ENCODE data around the gene BST1.
"Not testable (repeated sequence)": the region's sequence is repeated elsewhere in the genome, so short reads cannot be mapped to it uniquely, and the experiment has no call there.

The BST1 gene

DNA sequence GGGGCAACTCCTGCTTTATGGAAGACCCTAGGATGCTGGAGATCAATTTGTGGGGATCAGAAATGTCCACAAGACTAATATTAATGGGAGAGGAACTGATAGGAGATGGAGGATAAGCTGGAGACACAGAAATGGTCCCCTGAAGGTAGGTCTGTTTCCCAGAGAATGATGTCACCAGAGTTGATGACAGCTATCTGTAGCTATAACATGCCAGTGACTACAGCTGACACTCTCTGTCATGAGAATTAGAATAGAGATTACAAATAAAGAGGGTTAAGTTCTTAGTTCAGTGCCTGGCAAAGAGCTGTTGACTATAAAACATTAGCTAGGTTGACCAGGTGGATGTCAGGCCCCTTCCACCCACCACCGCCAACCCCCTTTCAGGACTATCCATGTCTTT lies 9.3 kb downstream of the BST1 start:
- DNase-seq, result no peak

DNA sequence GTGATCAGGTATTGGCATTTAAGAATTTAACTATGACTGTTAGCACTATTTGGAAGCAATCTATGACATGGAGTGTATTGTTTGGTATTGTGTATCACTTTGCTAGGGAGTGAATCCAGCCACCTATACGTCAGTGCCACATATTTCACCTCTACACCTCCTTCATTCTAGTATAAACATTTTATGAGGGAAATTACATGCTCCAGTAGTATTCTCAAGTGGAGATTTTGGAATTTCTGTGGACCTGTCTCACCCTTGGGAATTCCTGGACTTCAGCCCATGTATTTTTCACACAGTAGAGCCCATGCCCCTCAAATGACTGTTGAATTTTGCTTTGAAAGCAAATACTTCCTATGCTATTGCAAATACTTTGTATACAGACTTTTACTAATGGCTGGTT lies 11.3 kb downstream of the BST1 start:
- DNase-seq, result no peak

DNA sequence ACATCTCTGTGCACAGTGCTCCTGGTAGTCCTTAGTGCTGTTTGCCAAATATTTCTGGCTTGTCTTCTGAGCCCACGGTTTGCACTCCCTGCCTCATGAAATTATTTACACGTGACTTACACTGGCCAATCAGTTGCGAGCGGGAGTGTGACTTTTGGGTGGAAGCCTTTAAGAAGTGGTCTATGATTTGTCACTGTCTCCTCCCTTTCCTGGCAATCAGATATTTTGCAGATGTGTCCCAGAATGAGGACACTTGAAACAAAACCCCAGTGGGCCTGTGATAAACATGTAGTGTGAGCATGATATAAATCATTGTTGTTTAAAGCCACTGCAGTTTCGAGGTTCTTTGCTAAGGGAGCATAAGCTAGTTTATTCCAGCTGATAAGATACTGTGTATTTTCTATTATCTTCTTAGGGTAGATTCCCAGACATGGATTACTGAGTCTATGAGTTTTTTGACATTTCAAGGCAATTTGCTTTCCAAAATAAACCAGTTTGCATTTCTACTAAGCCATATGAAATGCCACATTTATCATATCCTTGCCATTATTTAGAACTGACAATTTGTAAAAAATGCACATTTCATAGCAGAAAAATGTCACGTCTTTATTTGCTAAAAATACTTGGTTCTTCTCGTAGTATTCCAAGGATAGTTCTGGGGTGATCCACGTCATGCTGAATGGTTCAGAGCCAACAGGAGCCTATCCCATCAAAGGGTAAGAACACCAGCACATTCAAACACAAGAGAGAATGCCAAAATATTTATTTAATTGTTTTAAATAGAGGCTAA lies 12.0 kb downstream of the BST1 start:
- DNase-seq, result no peak

DNA sequence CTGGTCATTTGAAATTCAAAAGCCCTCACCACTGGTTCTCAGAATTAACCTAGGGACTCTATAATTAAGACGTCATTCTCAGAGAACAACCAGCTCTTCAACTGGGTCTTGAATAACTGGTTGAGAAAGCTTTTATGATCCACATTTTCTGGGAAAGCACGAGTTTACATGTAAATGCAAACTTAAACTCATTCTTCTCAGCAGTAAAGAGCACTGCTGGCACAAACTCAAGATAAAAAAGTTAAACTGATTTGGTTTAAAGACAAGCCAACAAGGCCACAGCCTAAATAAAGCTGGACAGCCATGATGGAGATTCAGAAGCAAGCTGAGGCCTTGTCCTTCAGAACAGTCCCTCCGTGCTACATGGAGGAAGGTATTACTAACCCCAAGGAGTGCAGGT lies 13.2 kb downstream of the BST1 start:
- no peak for DNase-seq

DNA sequence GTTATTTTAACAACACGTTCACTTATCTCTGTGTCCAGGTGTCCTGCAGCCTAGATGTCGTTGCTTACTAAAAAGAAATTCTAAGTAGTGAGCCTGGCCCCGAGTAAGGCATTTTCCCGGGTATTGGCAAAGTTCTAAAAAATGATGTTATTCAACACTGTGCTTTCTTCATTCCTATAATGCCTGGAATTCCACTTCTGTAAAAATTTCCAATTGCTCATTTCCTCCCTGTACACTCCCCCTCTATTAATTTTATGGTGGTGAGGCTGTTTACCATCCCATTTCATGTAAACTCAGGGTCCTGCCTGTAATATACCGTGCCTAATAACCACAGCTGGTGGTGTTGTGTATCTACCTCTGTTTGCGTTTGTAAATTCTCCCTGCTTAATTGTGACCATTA lies 14.2 kb downstream of the BST1 start:
- DNase-seq, result no peak

DNA sequence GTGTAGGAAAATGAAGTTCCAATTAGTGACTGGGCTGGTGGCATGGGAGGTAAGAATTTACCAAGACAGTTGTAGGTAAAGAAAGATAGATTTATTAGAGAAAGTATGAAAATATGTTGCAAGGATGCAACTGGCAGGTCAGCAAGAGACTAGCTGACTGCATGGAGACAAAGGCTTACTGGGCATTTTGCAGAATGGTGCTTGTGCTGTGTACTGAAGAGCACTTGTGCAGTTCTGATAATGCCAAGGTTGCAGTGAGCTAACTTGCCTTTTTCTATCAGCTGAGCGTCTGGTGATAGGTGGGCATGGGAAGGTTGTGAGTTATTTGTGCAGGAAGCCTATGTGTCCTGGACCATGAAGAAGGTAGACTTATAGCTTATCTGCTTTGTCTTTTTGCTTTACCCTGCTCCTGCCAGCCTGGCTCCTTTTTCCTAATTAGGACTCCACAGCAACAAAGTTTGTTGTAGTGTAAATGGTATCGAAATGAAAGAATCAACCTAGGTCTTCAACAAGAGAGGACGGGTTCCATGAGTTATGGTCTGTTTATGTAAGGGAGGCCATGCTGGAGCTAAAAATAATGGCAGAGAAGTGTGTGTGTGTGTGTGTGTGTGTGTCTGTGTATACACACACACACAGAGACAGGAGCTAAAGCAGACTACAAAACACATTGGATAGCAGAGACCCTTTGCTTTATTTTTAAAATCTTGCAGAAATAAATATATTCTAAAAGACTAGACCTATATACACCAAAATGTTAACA lies 15.0 kb downstream of the BST1 start:
- no peak for DNase-seq

DNA sequence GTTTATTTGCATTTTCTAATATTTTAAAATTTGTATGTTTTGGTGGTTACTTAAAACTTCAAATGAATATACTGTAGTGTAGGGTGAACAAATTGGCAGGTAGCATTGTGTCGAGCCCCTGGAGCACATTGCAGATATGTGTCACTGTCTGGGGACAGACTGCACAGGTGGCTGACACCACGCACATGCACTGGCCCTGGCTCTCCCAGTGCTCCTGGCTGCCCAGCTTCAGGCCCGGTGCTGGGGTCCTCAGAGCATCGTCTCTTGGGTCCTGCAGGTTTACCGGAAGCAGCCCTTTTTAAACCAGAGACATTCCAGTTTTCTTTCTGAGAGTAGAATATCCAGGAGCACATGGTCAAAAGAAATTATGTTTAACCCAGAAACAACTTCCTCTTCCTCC lies 15.6 kb downstream of the BST1 start:
- no peak for DNase-seq

DNA sequence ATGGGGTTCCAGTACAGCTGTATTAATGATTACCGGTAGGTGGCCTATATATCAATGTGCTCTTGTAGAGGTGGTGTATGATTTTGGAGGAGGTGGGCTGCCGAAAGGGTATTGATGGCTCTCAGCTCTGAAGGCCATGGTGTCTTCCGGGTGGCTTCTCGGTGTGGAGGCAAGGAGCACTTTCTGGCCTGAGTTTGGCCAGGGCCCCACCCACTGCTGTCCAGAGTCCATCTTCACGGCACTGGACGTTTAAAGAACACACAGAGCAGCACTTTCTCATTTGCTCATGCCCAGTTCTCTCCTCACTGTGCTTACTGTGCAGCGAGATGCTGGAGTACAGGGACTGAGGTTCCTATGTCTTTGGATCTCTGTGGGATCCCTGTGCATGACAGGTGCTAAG lies 16.1 kb downstream of the BST1 start:
- DNase-seq, result no peak

DNA sequence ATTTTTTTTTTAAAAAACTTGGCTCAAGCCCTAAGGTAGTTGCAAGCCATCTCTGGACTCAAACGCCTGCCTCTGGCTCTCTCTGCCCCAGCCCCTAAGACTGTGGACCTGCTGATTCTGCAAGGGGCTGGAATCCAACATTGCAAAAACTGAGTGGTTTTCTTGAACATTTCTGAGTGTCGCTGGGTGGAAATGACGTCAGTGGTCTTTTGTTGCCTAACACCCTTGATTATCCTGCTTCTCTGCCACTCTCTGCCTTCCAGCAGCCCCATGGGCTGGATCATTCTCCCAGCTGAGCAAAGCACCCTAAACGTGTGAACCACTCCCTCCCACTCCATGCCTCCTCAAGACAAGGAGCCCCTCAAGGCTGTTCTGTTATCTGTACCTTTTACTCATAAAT lies 16.6 kb downstream of the BST1 start:
- no peak for DNase-seq

DNA sequence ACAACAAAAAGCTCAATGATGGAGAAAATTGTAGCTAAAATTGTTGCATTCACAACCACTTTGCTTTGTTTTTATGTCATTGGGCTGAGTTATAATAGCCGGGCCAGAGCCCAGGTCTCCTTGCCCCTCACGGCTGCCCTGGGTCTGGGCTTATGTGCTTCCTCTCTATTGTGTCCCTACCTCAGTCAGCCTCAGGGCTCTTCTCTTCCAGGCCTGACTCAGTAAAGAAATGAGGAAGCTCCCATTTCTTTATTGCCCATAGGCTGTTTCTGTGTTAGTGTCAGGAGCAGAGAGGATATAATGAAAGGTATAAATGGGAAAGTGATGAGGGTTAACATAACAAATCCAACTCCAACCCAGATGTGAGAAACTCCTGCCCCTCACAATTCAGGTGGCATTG lies 18.0 kb downstream of the BST1 start:
- no peak for DNase-seq

DNA sequence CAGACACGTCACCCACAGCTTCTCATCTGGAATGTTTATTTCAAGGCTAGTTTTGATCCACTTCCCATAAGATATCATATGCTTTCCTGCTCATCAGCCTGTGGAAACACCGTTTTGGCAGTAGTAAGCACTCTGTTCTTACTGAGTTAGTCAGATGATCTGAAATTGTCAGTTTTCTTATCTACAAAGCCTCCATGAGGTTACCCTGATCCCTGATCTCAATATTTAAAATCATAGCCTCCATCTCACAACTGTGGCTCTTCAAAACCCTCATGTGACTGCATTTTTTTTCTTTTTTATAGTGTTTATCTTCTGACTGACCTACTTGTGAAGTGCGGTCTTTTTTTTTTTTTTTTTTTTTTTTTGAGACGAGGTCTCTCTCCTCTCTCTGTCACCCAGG lies 22.7 kb downstream of the BST1 start:
- DNase-seq, result no peak

DNA sequence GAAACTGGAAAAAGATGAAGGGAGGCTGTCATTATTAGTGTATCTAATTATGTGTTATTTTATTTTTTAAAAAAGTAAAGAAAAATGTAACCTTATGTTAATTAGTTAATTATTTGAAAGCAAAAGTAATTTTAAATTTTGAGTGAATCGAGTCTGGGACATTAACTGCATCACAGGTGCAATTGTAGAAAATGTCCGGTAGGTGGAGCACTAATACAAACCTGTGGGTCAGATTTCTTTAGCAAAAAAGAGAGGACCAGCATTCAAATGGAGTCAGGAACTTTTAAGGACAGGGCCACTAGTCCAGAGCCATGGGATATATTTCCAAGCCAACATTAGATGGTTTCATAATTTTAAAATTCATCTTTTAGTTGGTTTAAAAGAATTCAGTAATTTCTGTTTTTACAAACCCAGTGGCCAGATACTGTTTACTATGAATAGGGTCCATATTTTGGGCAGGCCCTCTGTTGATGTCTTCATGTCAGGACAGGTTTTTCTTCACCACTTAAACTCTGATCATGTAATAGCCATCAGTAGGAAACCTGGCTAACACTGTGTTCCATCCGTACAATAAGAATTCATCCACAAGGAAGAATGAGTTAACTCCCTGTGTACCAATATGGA lies 27.2 kb downstream of the BST1 start:
- no peak for DNase-seq

DNA sequence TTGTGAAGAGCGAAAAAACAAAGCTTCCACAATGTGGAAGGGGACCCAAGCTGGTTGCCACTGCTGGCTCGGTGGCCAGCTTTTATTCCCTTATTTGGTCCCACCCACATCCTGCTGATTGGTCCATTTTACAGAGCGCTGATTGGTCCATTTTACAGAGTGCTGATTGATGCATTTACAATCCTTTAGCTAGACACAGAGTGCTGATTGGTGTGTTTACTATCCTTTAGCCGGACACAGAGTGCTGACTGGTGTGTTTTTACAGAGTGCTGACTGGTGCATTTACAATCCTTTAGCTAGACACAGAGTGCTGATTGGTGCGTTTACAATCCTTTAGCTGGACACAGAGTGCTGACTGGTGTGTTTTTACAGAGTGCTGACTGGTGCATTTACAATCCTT lies 30.2 kb downstream of the BST1 start:
- not testable (repeated sequence) for DNase-seq

DNA sequence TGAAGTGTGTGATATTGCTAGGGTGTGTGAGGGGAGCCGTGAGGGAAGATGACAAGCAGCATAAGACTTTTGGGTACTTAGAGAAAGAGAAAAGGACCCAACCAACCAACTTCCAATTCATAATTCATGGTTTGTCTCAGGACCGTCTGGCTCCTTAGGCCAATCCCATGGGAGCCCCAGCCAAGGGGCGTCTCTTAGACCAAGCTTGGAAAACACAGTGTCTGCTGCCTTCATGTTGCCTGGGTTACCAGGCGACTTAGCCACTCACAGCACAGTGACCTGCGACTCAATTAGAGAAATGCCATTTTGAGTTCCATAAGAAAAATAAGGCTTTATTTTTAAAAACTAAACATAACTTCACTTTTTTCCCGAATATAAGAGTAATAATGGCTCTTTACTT lies 32.7 kb downstream of the BST1 start:
- no peak for DNase-seq

DNA sequence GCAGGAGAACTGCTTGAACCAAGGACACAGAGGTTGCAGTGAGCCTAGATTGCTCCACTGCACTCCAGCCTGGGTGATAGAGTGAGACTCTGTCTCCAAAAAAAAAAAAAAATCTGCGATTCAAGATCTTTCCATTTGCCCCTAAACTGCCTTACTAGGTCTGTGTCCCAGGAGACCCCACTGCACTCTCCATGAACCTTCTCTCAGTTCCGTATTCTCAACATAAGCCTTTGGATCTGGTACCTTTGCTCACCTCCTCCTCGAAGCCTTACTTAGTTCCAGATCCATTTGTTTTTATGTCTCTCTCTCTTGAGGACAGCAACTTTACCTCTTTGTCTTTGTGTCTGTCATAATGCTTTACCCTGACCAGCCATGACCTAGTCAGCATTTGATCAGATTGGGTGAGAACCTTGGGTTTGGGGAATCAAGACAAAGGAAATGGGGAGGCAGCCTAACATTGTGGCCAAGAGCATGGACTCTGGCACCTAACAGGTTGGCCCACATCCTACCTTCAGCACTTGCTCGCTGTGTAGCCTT lies 33.7 kb downstream of the BST1 start:
- DNase-seq, result no peak

DNA sequence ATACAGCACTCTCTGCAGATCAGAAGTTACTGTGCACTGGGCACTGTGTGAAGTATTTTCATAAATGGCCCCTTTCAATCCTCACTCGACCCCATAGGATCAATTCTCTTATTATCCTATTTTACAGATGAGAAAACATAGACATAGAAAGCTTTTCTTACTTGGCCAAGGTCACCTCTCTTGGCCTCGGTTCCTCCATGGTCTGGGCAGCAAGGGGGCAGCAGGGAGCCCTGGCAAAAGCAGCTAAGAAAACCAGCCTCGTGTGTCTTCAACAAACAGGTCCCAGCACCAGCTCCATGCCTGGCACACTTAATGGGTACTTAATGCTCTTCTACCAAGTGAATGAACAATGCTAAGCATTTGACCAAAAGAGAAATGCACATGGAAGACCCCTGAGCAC lies 34.4 kb downstream of the BST1 start:
- no peak for DNase-seq

DNA sequence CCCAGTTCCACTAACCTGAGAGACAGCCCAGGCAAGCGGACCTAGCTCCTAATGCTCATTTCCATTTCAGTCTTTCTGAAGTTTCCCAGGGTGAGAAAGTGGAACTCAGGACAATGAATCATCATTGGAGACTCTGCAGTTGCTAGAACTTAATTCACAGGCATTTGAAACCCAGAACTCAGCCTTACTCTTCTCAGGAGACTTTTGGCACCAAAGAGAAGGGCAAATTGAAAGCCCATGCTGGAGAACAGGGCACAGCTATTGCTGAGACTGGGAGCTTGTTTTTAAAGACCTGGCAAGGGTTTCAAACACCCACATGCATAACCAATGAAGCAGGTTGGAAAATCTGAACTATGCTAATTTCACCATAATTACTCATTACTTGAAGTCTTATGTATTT lies 36.0 kb downstream of the BST1 start:
- no peak for DNase-seq

DNA sequence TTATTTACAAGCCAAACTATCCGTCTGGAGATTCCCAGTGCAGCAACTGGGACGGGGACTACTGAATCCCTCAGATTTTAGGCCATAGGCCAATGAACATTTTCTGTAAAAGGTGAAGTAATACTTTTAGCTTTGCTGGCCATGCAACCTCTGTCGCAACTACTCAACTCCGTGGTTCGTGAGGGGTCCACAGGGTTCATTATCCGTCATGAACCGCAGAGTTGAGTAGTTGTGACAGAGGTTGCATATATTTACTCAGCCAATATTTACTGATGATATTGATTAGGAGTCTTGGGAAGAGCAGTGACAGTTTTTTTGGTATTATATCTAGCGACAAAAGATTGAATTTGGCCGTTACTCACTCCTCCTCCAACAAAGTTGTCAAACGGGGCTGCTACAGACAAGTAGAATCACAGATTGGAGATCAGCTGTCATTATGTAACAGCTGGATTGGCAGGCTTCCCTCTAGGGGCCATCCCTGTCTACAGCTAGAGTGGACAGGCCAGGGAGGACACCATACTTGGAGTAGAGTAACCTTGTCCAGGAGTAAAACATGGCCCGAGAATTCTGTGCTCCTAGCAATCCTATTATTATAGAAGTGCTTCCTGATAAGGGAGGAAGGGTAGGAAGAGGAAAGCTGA lies 38.0 kb downstream of the BST1 start:
- no peak for DNase-seq

DNA sequence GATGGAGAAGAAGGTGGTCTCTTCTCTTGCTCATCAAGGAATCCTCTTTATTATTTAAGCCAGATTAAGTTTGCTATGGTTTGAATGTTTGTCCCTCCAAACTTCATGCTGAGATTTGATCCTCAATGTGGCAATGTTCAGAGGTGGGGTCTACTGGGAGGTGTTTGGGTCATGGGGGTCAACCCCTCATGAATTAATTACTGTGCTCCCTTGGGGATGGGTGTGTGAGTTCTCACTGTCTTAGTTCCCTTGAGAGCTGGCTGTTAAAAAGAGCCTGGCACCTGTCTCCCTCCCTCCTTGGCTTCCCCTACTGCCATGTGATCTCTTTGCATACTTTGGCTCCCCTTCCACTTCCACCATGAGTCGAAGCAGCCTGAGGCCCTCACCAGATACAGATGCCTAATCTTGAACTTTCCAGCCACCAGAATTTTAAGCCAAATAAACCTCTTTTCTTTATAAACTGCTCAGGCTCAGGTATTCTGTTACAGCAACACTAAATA lies 39.3 kb downstream of the BST1 start:
- DNase-seq, result no peak

DNA sequence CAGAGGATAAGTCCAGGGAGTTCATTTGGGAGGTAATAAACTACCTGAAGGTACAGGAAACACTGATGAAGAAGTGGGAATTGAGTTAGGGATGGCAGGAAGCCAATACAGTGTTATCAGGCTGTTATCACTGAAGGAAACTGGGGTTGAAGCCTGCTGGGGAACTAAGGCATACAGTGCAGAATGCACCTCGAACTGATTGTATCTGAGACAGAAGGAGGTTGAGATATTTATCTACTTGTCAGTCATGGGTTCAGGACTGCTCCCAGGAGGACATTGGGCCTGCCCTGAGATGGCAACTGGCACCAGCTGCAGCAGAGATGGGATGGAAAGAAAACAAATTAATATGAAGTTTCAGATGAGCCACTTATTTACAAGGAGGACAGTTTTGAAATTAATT lies 39.8 kb downstream of the BST1 start:
- no peak for DNase-seq

DNA sequence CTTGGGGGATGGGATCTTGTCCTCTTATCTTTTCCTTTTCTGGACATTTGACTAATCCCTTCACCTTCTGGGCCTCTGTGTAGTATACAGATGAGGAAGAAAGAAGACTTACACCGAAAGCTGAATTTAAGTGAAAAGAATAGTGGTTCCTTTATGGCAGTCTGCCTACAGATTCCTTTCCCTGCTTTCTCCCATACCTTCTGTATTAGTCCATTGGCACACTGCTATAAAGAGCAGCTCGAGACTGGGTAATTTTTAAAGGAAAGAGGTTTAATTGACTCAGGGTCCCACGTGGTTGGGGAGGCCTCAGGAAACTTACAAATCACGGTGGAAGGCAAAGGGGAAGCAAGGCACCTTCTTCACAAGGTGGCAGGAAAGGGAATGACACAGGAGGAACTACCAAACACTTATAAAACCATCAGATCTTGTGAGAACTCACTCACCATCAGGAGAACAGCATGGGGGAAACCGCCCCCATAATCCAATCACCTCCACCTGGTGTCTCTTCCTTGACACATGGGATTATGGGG lies 41.2 kb downstream of the BST1 start:
- DNase-seq, result no peak

DNA sequence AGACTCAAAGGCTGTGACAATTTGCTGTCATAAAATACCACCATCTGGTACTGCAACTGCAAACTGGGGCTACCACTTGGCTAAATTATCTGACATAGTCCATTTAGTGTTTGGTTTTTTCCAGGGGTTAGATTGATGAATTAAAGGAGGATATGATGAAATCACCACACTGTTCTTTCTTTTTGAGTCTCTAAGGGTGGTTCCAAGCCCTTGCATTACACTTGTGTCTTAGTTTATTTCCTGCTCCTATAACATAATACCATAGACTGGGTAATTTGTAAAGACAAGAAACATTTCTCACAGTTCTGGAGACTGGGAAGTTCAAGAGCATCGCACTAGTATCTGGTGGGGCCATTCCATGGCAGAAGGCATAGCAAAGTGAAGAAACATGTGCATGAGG lies 43.2 kb downstream of the BST1 start:
- no peak for DNase-seq

DNA sequence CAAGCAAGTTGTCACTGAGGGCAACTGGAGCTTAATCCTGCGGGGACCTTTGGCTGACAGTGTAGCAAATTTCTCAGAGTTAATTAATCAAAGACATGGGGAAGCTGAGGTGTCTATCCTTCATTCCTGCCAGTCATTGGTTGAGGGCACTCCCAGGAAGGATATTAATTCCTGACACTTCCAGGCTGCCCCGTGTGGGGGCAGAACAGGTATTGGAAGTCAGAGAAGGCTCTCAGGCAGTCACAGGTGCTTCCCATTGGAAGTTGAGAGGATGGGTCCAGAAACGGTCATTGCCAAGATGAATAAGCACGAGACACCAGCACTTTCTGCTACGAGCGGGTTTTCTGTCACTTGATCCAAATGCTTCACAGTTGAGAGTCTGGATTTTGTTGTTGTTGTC lies 46.1 kb downstream of the BST1 start:
- DNase-seq, result no peak
